RWPE2 (cell line): ENCODE results near the gene EBPL.

Experiments
- ATAC-seq: fragments of 200-7000 bp; cut with Tn5 transposase; 3 replicates; pipeline ENCODE4 v1.9.1; 2021; ENCODE audit warnings: low read depth
- DNase-seq: peaks from one replicate; pipeline ENCODE4 v3.0.0-alpha.2; 2020; ENCODE audit warnings: low spot score
- H3K27ac ChIP-seq: fragments of 450-650 bp; 2 replicates; pipeline ENCODE4 v1.5.1; 2017; ENCODE audit warnings: mild to moderate bottlenecking; ENCODE audit not compliant: poor library complexity, severe bottlenecking
- H3K27me3 ChIP-seq: fragments of 250-450 bp; sonication (Bioruptor Pico); 2 replicates; pipeline ENCODE4 v1.5.1; 2021; ENCODE audit warnings: mild to moderate bottlenecking, moderate library complexity; ENCODE audit not compliant: insufficient read depth, poor library complexity, severe bottlenecking
- H3K36me3 ChIP-seq: fragments of 250-450 bp; sonication (Bioruptor Pico); 2 replicates; pipeline ENCODE4 v1.5.1; 2020; ENCODE audit warnings: low read depth, mild to moderate bottlenecking, moderate library complexity
- H3K4me1 ChIP-seq: fragments of 250-450 bp; sonication (Bioruptor Pico); 2 replicates; pipeline ENCODE4 v1.5.1; 2021; ENCODE audit warnings: mild to moderate bottlenecking, moderate library complexity; ENCODE audit not compliant: insufficient read depth, poor library complexity, severe bottlenecking
- H3K4me3 ChIP-seq: fragments of 250-450 bp; sonication (Bioruptor Pico); 2 replicates; pipeline ENCODE4 v1.5.1; 2021; ENCODE audit warnings: mild to moderate bottlenecking, moderate library complexity; ENCODE audit not compliant: severe bottlenecking
- H3K9me3 ChIP-seq: fragments of 250-450 bp; sonication (Bioruptor Pico); 2 replicates; pipeline ENCODE4 v1.5.1; 2021; ENCODE audit warnings: mild to moderate bottlenecking, moderate library complexity; ENCODE audit not compliant: severe bottlenecking
- TF ChIP-seq, protein P1 (sequence below): fragments of 450-650 bp; IDR thresholded peaks from one replicate; pipeline ENCODE4 v1.5.1; 2017; ENCODE audit warnings: mild to moderate bottlenecking, moderate library complexity; ENCODE audit not compliant: poor library complexity, severe bottlenecking

The EBPL gene

DNA sequence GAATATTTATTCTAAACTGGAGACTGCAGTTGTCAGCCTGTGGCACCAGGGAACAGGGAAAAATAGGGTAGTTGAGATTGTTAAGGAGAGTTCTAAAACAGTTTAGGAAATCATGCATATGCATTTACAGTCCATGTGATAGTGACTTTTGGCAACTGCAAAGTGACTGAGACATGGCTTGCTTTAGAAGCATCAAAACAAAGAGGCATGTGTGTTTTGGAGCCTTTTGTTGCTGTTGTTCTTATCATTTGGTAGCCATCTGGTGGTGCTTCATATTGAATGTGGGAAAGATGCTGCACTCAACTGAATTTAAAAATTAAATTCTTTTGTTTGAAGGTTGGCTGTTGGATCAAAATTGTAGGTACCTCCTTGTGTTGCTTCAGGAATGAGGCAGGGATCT lies 10.2 kb upstream of the EBPL start:
- Histone ChIP-seq H3K9me3 (no peaks in the 10 kb centered on the region), H3K27me3 (no peaks in the 10 kb centered on the region), H3K4me1 (no peaks in the 10 kb centered on the region), H3K4me3 (no peak overlapping the region), H3K36me3 (peaks cover 52% of the 10 kb centered on the region), H3K27ac (no peak overlapping the region)
- ATAC-seq (no peak), DNase-seq (no peak)
- TF ChIP-seq, protein P1, sequence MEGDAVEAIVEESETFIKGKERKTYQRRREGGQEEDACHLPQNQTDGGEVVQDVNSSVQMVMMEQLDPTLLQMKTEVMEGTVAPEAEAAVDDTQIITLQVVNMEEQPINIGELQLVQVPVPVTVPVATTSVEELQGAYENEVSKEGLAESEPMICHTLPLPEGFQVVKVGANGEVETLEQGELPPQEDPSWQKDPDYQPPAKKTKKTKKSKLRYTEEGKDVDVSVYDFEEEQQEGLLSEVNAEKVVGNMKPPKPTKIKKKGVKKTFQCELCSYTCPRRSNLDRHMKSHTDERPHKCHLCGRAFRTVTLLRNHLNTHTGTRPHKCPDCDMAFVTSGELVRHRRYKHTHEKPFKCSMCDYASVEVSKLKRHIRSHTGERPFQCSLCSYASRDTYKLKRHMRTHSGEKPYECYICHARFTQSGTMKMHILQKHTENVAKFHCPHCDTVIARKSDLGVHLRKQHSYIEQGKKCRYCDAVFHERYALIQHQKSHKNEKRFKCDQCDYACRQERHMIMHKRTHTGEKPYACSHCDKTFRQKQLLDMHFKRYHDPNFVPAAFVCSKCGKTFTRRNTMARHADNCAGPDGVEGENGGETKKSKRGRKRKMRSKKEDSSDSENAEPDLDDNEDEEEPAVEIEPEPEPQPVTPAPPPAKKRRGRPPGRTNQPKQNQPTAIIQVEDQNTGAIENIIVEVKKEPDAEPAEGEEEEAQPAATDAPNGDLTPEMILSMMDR, result no peak

GRCh38 chr13:49697468-49697867 lies 6.2 kb upstream of the EBPL start:
- no peaks in the 10 kb centered on the region for H3K9me3 ChIP-seq
- TF ChIP-seq, protein P1, result no peak
- peaks cover 23% of the 10 kb centered on the region for H3K36me3 ChIP-seq
- no peak for ATAC-seq
- no peaks in the 10 kb centered on the region for H3K27me3 ChIP-seq
- H3K4me1 ChIP-seq, result peaks cover 4% of the 10 kb centered on the region
- H3K4me3 ChIP-seq, result no peak overlapping the region
- no peak overlapping the region for H3K27ac ChIP-seq
- no peak for DNase-seq

- Histone ChIP-seq H3K4me1 (peaks cover 13% of the 10 kb centered on the region), H3K9me3 (no peaks in the 10 kb centered on the region), H3K36me3 (peaks cover 2% of the 10 kb centered on the region), H3K27ac (no peak overlapping the region), H3K27me3 (no peaks in the 10 kb centered on the region), H3K4me3 (no peak overlapping the region)
- no peak for DNase-seq
- no peak for ATAC-seq
- TF ChIP-seq, protein P1, result no peak
Observed at GRCh38 chr13:49694446-49694845, 3.2 kb upstream of the EBPL start.

- no peaks in the 10 kb centered on the region for H3K9me3 ChIP-seq
- peaks cover 8% of the 10 kb centered on the region for H3K36me3 ChIP-seq
- ATAC-seq, result no peak
- DNase-seq, result no peak
- H3K27me3 ChIP-seq, result no peaks in the 10 kb centered on the region
- peak overlapping the region; percentile 71 for H3K27ac ChIP-seq
- H3K4me1 ChIP-seq, result peaks cover 19% of the 10 kb centered on the region
- TF ChIP-seq, protein P1, result no peak
- H3K4me3 ChIP-seq, result no peak overlapping the region
Observed at GRCh38 chr13:49693877-49694276, 2.6 kb upstream of the EBPL start.

DNA sequence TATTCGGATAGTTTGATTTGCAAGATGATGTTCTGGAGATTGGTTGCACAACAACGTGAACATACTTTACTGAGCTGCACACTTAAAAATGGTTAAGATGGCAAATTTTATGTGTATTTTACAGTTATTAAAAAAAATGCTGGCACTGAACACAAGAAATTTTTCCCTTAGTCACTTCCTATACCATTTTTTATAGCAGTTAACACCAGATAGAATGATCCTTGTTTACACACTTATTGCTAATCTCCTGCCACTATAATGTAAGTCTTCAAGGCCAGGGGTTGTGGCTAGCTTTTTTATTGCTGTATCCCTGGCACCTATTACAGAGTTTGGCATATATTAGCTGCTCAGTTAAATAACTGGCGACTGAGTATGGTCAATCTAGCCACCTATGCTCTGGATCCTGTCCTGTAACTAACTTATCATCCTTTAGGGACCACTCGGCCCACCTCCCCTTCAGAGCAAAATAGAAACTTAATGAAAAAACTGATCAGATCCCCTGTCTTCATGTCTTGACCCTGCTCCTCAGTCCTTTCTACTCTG lies 2.0 kb upstream of the EBPL start:
- H3K4me1 ChIP-seq, result peaks cover 21% of the 10 kb centered on the region
- H3K27me3 ChIP-seq, result no peaks in the 10 kb centered on the region
- peak overlapping the region; percentile 71 for H3K27ac ChIP-seq
- H3K36me3 ChIP-seq, result peaks cover 12% of the 10 kb centered on the region
- ATAC-seq, result 0 out of 3 replicates have a peak, but pooled peaks have one; percentile 16
- H3K9me3 ChIP-seq, result no peaks in the 10 kb centered on the region
- no peak for DNase-seq
- TF ChIP-seq, protein P1, result no peak
- no peak overlapping the region for H3K4me3 ChIP-seq
